Mesenteric fat pad (tissue), 1 donor: ENCODE data around the gene NDST4. TPM values are rescaled to one million over a fixed set of nuclear protein-coding genes. Genes with fewer than 3 reads are reported as not detected.

Experiments
- DNase-seq: peaks from one replicate; pipeline ENCODE4 v3.0.0-alpha.2; 2020; ENCODE audit warnings: low spot score
- long read RNA-seq: library from polyadenylated mRNA; unstranded; transcript quantifications from one replicate; pipeline ENCODE4 v2.0.0, GENCODE V29; 2020
- total RNA-seq: library from RNA; stranded (reverse); fragmentation: NEBNext Ultra II Directional; extraction: Animal tissue kit (Norgen Biotek cat#: 25700); gene quantifications from one replicate; pipeline ENCODE4 v1.2.1, GENCODE V29; 2021
- donor health status: DM: yes; HTN: yes; CAD: no.

The NDST4 gene
- not detected for total RNA-seq
- long read RNA-seq: 0 reads

DNA sequence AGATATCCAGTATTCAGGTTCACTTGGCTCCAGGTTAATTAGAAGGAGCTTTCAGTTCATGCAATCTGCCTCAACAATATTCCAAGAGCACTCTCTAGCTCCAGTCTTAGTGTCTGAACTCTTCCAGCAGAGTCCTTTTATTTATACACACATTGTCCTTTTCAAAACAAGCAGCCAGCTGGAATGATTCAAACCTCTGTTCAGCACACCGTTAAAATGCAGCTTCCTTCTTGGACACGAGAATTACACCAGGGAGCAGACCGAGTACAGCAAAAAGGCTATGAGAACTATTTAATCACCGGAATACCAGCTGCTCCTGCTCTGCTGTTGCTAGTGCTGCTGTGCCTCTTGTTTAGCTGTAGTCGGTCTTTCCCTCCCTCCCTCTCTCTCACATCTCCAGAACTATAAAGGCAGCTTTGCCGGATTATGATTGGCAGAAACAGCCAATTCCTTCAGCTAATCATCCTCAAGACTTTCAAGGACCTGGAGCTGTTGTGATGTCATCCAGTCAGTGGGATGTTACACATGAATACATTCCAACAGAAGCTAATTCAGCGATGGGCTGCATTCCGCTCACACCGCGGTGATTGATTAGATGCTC lies at the start of gene NDST4:
NDST4 (minus strand) TSS at position 115 of the 601 bp plus-strand sequence. CDS start 36,584 bp downstream, outside the sequence.
- DNase-seq: no peak

DNA sequence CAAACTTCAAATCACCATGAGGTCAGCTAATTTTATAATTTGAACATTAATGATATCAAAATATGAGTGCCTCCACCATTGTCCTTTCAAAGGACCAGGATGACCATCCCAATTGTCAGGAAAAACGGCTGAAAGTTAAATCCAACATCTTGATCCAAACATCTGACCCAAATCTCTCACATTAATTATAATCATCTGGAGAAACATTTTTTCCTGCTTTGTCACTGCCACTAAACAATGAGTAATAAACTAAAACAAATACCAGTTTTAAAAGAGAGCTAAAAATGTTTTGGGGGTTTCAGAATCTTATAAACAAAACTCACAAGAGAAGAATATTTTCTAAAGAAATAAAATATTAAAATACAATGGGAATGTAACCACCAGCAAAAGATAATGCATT lies 45.7 kb upstream of the NDST4 start:
- no peak for DNase-seq

DNA sequence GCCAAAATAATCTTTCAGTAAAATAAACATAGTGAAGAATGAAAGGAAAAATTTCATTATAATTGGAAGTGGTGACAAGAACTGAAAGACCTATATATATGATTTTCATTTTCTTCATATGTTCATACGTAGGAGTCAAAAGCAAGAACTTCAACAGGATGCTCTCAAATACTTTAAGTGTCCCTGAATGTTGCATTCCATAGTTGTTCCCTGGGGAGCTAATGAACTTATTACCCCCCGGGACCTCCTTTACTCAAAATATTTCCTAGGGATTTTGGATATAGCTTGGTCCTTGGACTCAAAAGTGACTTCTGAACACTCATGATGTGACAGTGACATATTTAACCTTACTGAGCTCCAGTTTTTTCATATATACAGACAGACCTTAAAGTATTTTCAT lies 44.9 kb upstream of the NDST4 start:
- no peak for DNase-seq

DNA sequence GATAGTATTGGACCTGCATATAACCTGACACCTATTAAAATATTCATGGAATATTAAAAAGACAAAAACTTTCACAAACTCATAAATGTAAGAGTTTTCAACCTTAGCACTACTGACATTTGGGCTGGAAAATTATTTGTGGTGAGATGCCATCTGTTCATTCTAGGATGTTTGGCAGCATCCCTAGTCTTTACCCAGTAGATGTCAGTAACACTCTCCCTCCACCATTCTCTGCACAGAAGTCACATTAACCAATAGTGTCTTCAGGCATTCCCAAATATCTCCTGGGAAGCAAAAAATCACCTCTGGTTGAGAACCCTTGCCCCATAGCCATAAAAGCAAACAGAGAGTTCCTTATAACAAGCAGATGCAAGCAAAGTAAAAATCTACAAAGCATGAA lies 41.4 kb upstream of the NDST4 start:
- DNase-seq: no peak

DNA sequence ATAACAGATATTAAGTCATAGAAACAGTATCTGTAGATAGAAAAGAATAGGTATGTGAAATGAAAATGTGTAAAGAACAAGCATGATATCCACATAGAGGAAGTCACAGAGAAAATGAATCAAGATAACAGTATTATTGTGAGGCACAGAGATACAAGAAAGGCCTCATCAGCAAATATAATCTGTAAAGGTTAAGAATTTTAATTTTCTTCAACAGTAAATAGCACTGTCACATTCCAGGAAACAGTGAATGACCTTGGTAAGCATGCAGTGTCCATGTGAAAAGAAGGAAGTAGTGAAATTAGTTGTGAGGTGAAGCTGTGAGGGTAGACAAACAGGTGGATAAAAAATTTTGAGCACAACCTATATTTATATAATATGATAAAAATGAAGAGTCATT lies 39.5 kb upstream of the NDST4 start:
- no peak for DNase-seq

DNA sequence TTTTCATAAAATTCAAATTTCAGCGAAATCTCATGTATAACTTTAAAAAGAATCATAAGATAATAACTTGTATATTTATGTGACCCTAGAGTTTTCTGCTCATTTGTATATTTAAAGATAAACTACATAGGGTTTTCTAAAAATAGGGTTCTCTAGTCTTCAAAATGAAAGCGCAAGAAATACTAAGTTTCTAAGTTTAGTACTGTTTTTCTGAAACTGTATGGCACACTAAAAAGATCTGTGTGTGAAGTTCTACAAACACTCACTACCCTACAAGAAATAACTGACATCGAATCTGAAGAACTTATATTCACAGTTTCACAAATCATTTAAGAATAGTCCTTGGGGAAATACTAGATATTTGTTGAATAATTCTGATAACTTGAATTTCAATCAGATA lies 38.7 kb upstream of the NDST4 start:
- DNase-seq: no peak

DNA sequence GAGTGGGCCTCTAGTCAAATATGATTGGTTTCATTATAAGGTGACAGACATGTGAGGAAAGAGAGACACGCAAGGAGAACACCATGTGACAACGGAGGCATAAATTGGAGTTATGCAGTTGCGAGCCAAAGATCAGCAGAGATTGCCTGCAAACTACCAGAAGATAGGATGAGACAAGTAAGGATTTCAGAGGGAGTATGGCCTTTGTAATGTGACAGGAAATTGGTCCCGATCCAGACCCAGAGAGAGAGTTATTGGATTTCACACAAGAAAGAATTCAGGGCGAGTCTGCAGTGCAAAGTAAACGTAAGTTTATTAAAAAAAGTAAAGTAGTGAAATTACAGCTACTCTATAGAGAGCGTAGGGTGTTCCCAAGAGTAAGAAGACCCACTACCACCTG lies 35.7 kb upstream of the NDST4 start:
- DNase-seq: no peak

DNA sequence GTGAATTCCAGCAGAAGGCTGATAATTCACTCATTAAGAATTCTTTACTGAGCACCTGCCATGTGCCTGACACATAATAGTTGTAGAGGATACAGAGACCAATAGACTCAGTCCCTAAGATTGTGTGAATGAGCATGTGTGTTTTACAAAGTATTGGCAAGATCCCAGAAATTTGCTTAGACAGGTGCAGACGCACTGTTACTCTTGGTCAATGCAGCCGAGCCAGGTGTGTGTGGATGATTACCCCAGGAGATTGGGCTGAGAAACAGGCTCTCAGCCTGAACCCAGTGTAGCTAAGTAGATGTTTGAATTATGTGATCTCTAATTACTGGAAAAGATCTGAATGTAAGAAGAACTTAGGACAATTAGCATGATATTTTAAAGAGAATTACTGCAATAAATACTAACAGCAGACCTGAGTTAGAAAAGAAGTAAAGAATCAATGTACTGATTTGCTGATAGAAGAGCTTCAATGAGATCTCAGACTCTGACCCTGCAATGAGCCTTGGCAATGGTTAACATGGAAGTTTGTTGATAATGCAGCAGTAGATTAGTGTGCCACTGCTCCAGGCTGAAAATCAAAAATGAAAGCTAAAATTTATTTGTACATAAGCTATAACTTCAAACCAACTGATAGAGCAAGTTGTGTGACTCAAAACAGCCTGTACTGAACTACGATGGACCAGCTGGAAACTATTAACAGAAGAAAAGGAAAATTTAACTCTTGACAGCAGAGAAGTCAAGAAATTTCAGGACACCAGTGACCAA lies 32.2 kb upstream of the NDST4 start:
- DNase-seq: no peak

DNA sequence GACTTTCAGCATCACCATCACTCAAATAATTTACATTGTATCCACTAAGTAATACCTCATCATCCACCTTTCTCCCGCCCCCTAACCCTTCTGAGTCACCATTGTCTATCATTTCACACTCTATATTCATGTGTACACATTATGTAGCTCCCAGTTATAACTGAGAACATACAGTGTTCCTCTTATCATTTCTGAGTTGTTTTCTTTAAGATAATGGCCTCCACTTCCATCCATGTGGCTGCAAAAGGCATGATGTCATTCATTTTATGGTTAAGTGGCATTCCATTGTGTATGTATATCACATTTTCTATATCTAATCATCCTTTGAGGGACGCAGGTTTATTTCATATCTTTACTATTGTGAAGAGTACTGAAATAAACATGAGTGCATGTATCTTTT lies 14.6 kb upstream of the NDST4 start:
- DNase-seq: no peak

DNA sequence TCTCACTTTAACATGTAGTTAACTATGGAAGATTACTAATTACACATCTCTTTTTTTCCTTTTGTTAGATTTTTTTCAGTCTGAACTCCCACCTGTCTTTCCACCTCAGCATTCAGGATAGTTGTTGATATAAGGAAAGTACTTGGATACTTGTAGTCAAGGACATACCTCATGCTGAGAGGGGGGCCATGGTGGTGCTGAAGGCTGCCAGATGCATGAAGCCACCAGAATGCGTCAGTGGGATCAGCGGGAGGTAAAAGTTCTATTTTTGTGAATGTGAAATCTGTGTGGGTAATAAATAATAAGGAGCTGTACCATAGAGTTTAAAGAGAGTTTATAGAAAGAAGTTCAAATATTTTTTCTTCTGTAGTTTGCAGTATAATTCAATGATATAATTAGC lies 13.1 kb upstream of the NDST4 start:
- no peak for DNase-seq

DNA sequence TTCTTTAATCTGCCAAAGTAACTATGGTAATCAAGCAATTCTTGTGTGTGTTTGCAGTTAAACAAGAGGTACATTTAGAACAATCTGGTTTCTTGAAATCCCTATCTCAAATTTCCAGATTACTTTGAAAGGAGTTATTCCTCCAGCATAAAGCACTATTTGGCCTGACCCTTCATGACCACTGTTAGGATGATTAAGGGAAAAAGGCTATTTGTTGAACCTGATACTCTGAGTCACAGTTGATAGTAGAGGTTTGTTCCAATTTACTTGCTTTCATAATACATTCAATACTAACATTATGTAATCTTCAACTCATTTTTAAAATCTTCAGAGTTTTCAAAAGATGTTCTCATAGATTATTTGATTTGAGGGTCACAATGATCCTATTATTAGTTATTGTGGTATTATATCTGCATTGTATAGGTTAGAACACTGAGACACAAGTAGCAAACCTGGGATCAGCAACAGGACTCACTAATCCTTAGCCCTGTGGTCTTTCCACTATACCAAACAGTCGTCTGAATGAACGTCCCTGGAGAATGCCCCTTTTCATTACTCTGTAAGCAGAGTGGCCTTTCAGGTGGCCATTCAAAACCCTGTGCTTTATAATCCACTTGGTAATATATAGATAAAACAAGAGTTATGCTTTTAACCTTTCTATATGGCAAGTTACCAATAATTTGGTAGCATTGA lies 8.1 kb upstream of the NDST4 start:
- no peak for DNase-seq

DNA sequence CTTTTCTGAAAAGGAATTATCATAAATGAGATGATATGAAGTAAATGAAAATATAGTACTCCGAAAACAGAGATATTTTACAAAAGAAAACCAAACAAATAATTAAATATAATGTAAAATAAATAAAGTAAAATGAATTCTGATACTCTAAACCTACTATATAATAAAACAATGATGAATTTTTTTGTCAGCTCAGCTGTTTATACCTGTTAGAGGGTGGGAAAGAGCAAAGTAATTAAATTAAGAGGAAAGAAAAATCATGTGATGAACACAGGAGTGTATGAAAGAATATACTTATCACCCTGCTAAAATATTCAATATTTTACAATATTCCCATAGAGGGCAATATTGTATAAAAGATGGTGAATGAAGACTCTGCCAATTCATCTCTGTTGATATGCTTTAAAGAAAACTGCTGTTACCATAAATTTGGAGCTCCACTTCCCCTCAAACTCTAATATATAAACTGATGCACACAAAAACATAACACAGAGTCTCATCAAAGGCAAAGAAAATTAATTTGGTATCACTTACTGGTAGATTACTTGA lies 6.5 kb upstream of the NDST4 start:
- DNase-seq: no peak

DNA sequence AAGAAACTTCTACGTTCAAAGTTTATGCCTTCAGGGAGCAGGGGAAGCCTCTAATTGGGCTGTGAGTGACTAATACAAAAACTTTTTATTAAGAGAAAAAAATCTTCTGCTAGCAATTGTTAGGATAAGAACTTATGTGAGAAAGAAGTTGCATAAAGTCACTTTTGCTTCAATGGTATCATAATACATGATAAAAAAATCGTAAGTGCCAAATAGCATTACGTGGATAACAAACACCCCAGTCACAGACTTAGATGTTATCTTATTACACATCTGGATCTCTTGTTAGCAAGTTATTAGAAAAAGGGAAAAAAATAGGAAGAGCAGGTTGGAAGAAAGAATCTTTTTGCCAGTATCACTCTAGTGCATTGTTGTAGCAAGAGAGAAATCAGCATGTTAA lies 4.2 kb upstream of the NDST4 start:
- no peak for DNase-seq

DNA sequence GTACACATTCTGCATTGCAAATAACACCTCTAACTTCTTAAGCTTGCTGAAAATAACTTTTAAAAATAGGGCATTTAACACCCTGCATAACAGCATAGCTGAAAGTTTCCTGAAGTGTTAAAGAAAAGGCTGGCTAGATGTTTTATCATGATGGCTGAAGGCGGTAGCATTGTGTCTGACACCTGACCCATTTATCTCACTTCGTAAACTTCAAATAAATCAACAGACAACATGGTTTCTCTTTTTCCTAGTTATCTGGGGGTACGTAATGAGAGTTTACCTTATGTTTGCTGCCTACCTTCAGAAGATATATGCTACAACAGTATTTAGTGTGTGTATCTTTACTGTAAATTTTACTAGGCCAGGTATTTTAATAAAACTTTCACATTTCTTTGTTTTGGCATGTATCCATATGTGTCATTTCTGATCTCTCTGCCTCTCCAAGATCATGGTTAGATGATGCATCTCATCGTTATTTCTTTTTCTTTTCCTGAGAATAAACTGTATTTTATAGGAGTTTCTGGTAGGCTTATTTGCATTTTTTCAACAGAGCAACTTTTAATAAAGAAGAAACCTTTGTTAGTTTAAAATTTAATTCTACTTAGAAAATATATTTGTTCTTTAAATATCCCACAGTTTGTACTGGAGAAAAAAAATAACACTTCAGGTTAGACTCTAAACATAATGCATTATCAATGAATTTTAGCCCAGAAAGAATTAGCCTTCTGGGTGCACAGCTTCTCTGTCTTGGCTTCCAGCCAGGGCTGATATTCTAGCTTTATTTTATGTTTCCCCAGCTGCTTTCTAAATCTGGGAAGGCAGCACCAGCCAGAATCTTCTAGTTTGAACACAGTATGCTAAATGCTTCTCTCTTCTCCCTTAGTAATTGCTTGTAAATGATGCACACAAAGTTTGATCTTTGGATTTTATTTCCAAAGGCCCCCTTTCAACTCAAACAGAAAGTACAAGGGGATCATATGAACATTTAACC lies 2.9 kb downstream of the NDST4 start:
- DNase-seq: no peak

DNA sequence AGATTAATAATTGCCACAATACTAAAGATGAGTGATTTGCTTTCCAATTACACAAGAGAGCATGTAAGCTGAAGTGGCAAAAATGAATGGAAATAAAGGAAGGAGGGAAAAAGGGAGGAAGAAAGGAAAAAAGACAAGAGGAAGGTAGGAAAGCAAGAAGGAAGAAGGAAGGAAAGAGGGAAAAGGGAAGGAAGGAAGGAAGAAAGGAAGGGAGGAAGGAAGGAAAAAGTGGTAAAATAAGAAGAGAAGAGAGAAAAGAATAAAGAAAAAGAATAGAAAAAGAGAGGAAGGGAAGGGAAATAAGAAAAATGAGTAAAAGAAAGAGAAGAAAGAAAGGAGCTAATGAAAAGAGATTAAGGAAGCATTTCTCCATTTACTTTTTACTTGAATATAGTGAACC lies 4.6 kb downstream of the NDST4 start:
- no peak for DNase-seq

DNA sequence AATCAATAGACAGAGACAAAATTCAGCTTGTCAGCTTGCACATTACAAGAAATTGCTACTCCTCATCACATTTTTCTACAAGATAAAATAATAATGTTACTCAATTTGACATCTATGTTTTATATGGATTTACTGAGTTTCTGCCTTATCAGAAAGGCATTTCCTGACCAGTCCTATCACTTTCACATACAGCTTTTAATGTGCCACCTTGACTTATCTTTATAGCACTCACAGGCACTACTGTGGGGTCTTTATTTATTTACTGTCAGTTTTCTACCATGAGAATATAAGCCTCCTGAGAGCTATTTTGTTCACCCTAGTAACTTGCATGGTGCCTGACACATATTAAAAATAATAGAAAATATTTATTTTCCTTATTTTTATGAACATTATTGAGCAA lies 6.0 kb downstream of the NDST4 start:
- no peak for DNase-seq

DNA sequence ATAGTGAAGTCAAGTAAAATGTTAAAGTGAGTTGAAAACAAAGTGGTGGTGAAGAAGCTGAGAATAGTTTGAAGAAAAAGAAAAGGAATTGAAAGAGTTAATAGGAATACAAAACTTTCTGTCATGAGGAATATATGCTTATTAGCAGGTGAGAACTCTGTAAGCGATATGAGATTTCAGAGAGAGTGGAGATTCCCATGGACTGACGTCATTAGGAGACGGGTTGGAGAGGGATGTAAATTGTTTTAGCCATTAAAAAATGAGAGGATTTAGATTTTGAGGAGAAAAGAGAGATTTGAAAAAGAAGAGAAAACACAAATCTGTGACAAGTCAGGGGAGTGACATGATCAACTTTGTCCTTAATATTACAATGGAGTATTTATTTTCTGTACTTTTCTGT lies 11.7 kb downstream of the NDST4 start:
- no peak for DNase-seq

DNA sequence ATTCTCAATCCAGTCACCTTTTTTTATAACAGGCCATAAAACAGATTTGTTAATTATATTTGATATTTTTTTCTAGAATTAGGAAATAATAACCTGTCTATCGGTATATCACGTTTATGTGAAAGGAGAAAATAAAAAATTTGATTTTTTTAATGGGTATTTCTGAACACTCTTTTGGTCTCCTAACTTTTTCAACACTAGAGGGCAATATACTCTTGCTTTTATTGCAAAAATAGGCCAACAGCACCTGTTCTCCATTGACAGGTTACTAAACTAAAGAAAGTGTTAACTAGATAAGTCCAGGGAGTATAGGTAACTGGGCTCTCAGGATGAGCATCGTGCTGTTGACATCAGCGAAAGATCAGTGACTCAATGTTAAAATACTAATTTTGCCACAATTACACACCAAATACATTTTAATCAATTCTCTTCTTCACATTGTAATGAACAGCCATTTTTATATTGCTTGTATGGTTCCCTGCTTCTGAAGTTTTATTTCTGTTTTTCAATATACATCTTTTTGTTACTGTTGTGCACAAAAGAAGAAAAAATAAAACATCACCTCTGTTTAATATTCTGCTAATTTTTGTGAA lies 22.8 kb downstream of the NDST4 start:
- DNase-seq: no peak

DNA sequence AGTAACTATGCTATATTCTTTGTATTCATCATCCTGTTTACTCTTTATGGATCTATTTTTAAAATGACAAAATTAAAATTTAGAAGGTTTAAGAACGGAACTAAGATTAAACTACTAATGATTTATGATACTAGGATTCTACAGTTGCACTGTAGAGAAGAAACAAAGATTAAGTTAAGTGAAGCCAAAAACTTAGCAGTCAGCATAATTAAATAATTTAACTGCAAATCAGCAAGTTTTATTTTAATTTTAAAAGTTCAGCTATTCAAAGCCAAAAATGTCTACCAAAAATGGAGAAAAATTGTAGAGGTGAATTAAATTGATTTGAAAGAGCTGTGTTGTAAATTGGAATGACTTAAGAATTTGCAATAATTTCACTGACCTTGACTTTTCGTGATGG lies 30.8 kb downstream of the NDST4 start:
- DNase-seq: no peak

DNA sequence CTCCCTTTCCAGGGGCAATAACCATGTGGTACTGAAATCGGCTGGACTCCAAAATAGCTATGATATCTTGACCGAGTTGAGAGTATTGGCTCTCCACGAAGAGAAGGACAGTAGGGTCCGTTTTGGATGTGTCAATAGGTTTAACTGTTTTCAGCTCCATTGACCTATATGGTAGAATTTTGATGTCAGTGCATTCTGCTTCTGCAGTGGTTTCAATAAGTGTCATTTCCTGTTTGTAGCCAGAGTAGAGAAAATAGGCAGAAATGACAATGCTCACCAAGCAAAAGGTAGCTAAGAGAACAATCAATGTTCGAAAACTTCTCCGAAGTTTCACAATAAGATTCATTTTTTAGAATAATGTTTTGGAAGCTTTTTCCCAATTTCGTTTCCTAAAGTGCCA lies 36.7 kb downstream of the NDST4 start:
- DNase-seq: no peak

DNA sequence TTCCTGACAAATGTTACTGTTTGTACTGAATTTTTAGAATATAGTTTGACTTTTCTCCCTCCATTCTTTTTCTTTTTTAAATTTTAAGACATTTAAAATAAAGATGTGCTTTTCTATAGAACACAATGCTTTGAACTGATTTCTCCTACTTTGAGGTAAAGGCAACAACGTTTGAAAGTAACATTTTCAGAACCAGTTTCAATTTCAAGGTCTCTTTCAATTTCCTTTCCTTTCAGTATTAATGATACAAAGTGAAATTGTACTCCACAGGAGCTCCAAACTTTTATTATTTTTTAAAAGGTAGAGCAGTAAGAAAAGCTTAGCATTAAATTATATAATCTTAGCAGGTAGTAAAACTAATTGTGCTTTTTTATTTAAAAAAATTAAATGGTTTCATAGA lies 54.9 kb downstream of the NDST4 start:
- no peak for DNase-seq
